Gastroesophageal sphincter (tissue), 4 donors: Measurements from ENCODE around the gene TREH. TPM values are rescaled to one million over a fixed set of nuclear protein-coding genes. Genes with fewer than 3 reads are reported as not detected.

Experiments used
- ATAC-seq: fragments of 150-250 bp; one replicate; pipeline ENCODE4 v1.9.1; 2016; ENCODE audit warnings: mild to moderate bottlenecking, moderate library complexity
- H3K27ac ChIP-seq, 4 donors: fragments of 200-600 bp; sonication (generic) in 3 of 4; 1 replicate in 3 of 4; 2 replicates in 1 of 4; pipeline ENCODE4 v1.5.1; 2016 to 2019
- H3K27me3 ChIP-seq: fragments of 200-600 bp; sonication (generic); one replicate; pipeline ENCODE4 v1.5.1; 2019
- H3K36me3 ChIP-seq, 2 donors: fragments of 200-600 bp; sonication (generic); one replicate each; pipeline ENCODE4 v1.5.1; 2019; ENCODE audit warnings: control low read depth in 1 of 2
- H3K4me1 ChIP-seq, 3 donors: fragments of 200-600 bp; sonication (generic); 1 replicate in 2 of 3; 2 replicates in 1 of 3; pipeline ENCODE4 v1.5.1; 2016 to 2019; ENCODE audit warnings: control low read depth in 2 of 3
- H3K4me3 ChIP-seq, 2 donors: fragments of 200-600 bp; sonication (generic); one replicate each; pipeline ENCODE4 v1.5.1; 2019; ENCODE audit warnings: mild to moderate bottlenecking in 1 of 2, moderate library complexity in 1 of 2
- H3K9me3 ChIP-seq, 3 donors: fragments of 200-600 bp; sonication (generic); one replicate each; pipeline ENCODE4 v1.5.1; 2017 to 2019; ENCODE audit warnings: control low read depth in 2 of 3
- CTCF ChIP-seq, 4 experiments: fragments of 200-600 bp in 2 of 4; fragments of 450-650 bp in 2 of 4; sonication (generic) in 1 of 4; IDR thresholded peaks; one replicate each; pipeline ENCODE4 v1.5.1; 2017 to 2019; ENCODE audit warnings: antibody characterized with exemption in 4 of 4, mild to moderate bottlenecking in 2 of 4, moderate library complexity in 2 of 4
- EP300 ChIP-seq: sonication (generic); formaldehyde crosslinking; IDR thresholded peaks from one replicate; pipeline ENCODE4 v1.6.1; 2017; ENCODE audit warnings: antibody characterized with exemption, mild to moderate bottlenecking
- POLR2A ChIP-seq, 2 donors: fragments of 450-650 bp; IDR thresholded peaks; one replicate each; pipeline ENCODE4 v1.6.1; 2017; ENCODE audit warnings: antibody characterized with exemption in 2 of 2, mild to moderate bottlenecking in 2 of 2, moderate library complexity in 1 of 2
- POLR2AphosphoS5 ChIP-seq: sonication (generic); formaldehyde crosslinking; IDR thresholded peaks from one replicate; pipeline ENCODE4 v1.6.1; 2017; ENCODE audit warnings: antibody characterized with exemption
- WGBS, 2 donors: methylation state at CpG; one replicate each; pipeline ENCODE4 v1.1.5; 2018; ENCODE audit warnings: low coverage in 1 of 2; 5-methylcytosine and 5-hydroxymethylcytosine counted together
- total RNA-seq, 4 donors: library from RNA; depleted of rRNA; stranded (reverse); fragments of >200 nt; gene quantifications; one replicate each; pipeline ENCODE4 v1.1.0, GENCODE V29; 2016

Gene TREH
- total RNA-seq, 4 donors from 2014 or later, result not detected

- 17 to 90% methylated on average over 1 to 7 of the region's 7 CpGs for WGBS, 2 donors
- no peak overlapping the region for H3K27ac ChIP-seq
- H3K9me3 ChIP-seq, result no peaks in the 10 kb centered on the region
- no peaks in the 10 kb centered on the region for H3K4me1 ChIP-seq
- H3K27me3 ChIP-seq, result no peaks in the 10 kb centered on the region
- no peak overlapping the region for H3K4me3 ChIP-seq
- H3K36me3 ChIP-seq, result no peaks in the 10 kb centered on the region
- no peak for TF ChIP-seq EP300
- TF ChIP-seq POLR2AphosphoS5, result no peak
- TF ChIP-seq POLR2A (IDR thresholded peaks at IDR 0.05), result no peak
- no peak for TF ChIP-seq CTCF (IDR thresholded peaks at IDR 0.05)
- ATAC-seq, result no peak
Observed at GRCh38 chr11:118706546-118706825, 27.0 kb upstream of the TREH start.

GRCh38 chr11:118705791-118706545 is 26.5 kb upstream of the TREH start:
- H3K27me3 ChIP-seq, result no peaks in the 10 kb centered on the region
- H3K9me3 ChIP-seq, result no peaks in the 10 kb centered on the region
- no peak overlapping the region for H3K4me3 ChIP-seq
- 50 to 83% methylated on average over 6 to 9 of the region's 12 CpGs for WGBS, 2 donors
- no peak overlapping the region for H3K27ac ChIP-seq
- no peak for TF ChIP-seq POLR2AphosphoS5
- no peak for TF ChIP-seq POLR2A (IDR thresholded peaks at IDR 0.05)
- no peak for ATAC-seq
- no peaks in the 10 kb centered on the region for H3K4me1 ChIP-seq
- H3K36me3 ChIP-seq, result no peaks in the 10 kb centered on the region

GRCh38 chr11:118705111-118705741 is 25.8 kb upstream of the TREH start:
- Histone ChIP-seq H3K4me3 (no peak overlapping the region), H3K27me3 (no peaks in the 10 kb centered on the region), H3K27ac (no peak overlapping the region), H3K9me3 (peaks cover 0 to 4% (median 0%) of the 10 kb centered on the region in 3 donors), H3K4me1 (no peaks in the 10 kb centered on the region), H3K36me3 (no peaks in the 10 kb centered on the region)
- WGBS, 2 donors, result 69 to 72% methylated on average over 6 to 11 of the region's 15 CpGs
- TF ChIP-seq CTCF (IDR thresholded peaks at IDR 0.05), result no peak
- TF ChIP-seq EP300, result no peak
- TF ChIP-seq POLR2A (IDR thresholded peaks at IDR 0.05), result no peak
- TF ChIP-seq POLR2AphosphoS5, result no peak
- no peak for ATAC-seq

- H3K4me1 ChIP-seq, result no peaks in the 10 kb centered on the region
- ATAC-seq, result peak; percentile 22
- no peak overlapping the region for H3K27ac ChIP-seq
- H3K27me3 ChIP-seq, result no peaks in the 10 kb centered on the region
- H3K4me3 ChIP-seq, result no peak overlapping the region
- H3K9me3 ChIP-seq, result peaks cover 0 to 9% (median 0%) of the 10 kb centered on the region in 3 donors
- no peaks in the 10 kb centered on the region for H3K36me3 ChIP-seq
- TF ChIP-seq POLR2AphosphoS5, result no peak
- no peak for TF ChIP-seq CTCF (IDR thresholded peaks at IDR 0.05)
- WGBS, 2 donors, result 89 to 92% methylated on average over 5 of the region's 5 CpGs
Observed at GRCh38 chr11:118703563-118704106, 24.2 kb upstream of the TREH start.

GRCh38 chr11:118699506-118700220 is 20.2 kb upstream of the TREH start:
- no peaks in the 10 kb centered on the region for H3K27me3 ChIP-seq
- no peak overlapping the region for H3K4me3 ChIP-seq
- no peaks in the 10 kb centered on the region for H3K4me1 ChIP-seq
- no peak for ATAC-seq
- H3K36me3 ChIP-seq, result no peaks in the 10 kb centered on the region
- H3K27ac ChIP-seq, result no peak overlapping the region
- WGBS, 2 donors, result 85 to 87% methylated on average over 6 to 7 of the region's 7 CpGs
- H3K9me3 ChIP-seq, result peaks cover 0 to 9% (median 0%) of the 10 kb centered on the region in 3 donors
- TF ChIP-seq CTCF (IDR thresholded peaks at IDR 0.05) (no peak), POLR2A (IDR thresholded peaks at IDR 0.05) (no peak), POLR2AphosphoS5 (no peak), EP300 (no peak)
